Spinal cord (tissue), 10 donors: ENCODE results near the gene MYH3. TPM values are rescaled to one million over a fixed set of nuclear protein-coding genes. Genes with fewer than 3 reads are reported as not detected.

Experiments used
- DNase-seq, 6 donors: peaks; one replicate each; pipeline versions ENCODE4 v3.0.0 to v3.0.0-alpha.2; 2013 to 2015; ENCODE audit warnings: low spot score in 6 of 6, low read depth in 4 of 6
- H3K27ac ChIP-seq: one replicate; pipeline ENCODE4 v1.5.1; 2013; ENCODE audit warnings: low read depth, low read length, control low read depth
- H3K27me3 ChIP-seq: one replicate; pipeline ENCODE4 v1.6.1; 2013; ENCODE audit warnings: low read length; ENCODE audit not compliant: control insufficient read depth, insufficient read depth
- H3K36me3 ChIP-seq: one replicate; pipeline ENCODE4 v1.6.1; 2013; ENCODE audit warnings: low read length; ENCODE audit not compliant: control insufficient read depth, insufficient read depth
- H3K4me1 ChIP-seq: one replicate; pipeline ENCODE4 v1.6.1; 2013; ENCODE audit warnings: low read length; ENCODE audit not compliant: control insufficient read depth, insufficient read depth
- H3K4me3 ChIP-seq: one replicate; pipeline ENCODE4 v1.5.1; 2013; ENCODE audit warnings: low read depth, low read length, control low read depth
- H3K9me3 ChIP-seq: one replicate; pipeline ENCODE4 v1.6.1; 2013; ENCODE audit warnings: low read length; ENCODE audit not compliant: control insufficient read depth, insufficient read depth
- WGBS: methylation state at CpG from one replicate; pipeline ENCODE4 v1.1.5; 2013; ENCODE audit warnings: missing lambda C conversion rate; ENCODE audit not compliant: insufficient coverage; 5-methylcytosine and 5-hydroxymethylcytosine counted together
- polyA plus RNA-seq, 2 donors: library from polyadenylated mRNA; unstranded; fragments of 120-200 nt; gene quantifications; one replicate each; pipeline ENCODE4 v1.2.1, GENCODE V29; 2013; ENCODE audit not compliant: insufficient read length in 2 of 2
- total RNA-seq, 2 donors: library from RNA; depleted of rRNA in 1 of 2; stranded (reverse); fragments of 120-200 nt in 1 of 2; fragments of >200 nt in 1 of 2; gene quantifications; one replicate each; pipeline versions ENCODE4 v1.2.3 to v1.2.4, GENCODE V29; 2013 to 2014
- donor health status: healthy.

Gene MYH3
- total and polyA plus RNA-seq, 4 donors, result 3.2 to 17.9 (median 3.7) TPM

DNA sequence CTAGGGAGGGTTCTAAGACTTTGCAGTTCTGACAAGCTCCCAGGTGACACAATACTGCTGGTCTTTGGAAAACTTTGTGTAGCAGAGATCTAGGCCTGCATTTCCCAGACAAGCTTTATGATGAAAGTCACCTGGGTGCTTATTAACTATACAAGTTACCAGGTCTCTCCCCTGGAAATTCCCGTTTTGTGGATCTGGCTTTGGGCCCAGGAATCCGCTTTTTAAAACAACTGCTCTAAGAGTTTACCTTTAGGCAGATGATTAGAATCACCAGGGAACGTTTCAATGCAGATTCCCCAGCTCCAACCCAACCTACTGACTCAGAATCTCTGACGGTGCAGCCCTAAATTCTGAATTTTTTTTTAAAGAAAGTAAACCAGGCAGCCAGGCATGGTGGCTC, 36.3 kb downstream of the MYH3 start:
- no peak for DNase-seq
- Histone ChIP-seq H3K4me3 (no peak overlapping the region), H3K9me3 (no peaks in the 10 kb centered on the region), H3K36me3 (no peaks in the 10 kb centered on the region), H3K27ac (no peak overlapping the region), H3K4me1 (peaks cover 6% of the 10 kb centered on the region), H3K27me3 (no peaks in the 10 kb centered on the region)
- 86% methylated on average over 4 of the region's 4 CpGs for WGBS

DNA sequence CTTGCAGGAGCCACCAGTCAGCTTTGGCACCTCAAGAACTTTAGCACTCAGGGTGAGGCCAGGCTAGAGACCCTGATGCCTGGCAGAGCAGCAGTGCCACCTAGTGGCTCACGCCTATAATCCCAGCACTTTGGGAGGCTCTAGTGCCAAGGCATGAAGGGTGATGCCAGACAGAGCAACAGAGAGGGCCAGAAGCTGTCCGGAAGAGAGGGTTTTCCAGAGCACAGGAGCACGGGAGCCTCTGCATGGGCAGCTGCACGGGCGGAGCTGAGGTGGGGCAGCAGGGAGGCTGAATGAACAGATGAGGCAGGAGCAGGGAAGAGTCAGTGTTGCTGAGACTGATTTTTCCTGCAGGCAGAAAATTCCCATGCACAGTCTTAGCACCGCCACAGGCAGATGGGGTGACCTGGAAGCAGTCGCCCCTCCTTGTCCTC, 38.9 kb downstream of the MYH3 start:
- Histone ChIP-seq H3K36me3 (no peaks in the 10 kb centered on the region), H3K27ac (no peak overlapping the region), H3K4me3 (no peak overlapping the region), H3K27me3 (no peaks in the 10 kb centered on the region), H3K9me3 (no peaks in the 10 kb centered on the region), H3K4me1 (peaks cover 6% of the 10 kb centered on the region)
- DNase-seq, result peak; percentile 44 to 90 (median 58)
- 21% methylated on average over 7 of the region's 7 CpGs for WGBS

DNA sequence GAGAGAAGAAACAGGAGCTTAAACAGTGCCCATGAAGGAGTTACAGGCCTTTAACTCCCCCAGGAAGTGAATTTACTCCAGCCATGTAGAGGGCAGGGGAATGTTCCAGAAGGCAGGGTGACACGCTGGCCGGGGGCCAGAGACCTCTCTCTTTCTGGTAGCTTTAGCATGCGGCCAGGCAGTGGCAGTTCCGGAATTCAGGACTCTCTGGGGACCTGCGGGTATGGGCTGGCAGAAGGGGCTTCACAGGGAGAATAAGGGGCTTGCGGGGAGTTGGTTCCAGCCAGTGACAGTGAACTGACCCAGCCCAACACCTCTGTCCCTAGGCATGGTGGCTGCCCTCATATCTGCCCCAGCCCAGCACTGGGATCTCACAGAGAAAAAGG, 40.0 kb downstream of the MYH3 start:
- no peaks in the 10 kb centered on the region for H3K27me3 ChIP-seq
- no peaks in the 10 kb centered on the region for H3K36me3 ChIP-seq
- no peaks in the 10 kb centered on the region for H3K9me3 ChIP-seq
- peaks cover 6% of the 10 kb centered on the region for H3K4me1 ChIP-seq
- no peak for DNase-seq
- WGBS, result 81% methylated on average over 4 of the region's 6 CpGs
- no peak overlapping the region for H3K4me3 ChIP-seq
- H3K27ac ChIP-seq, result no peak overlapping the region

- Histone ChIP-seq H3K9me3 (no peaks in the 10 kb centered on the region), H3K36me3 (no peaks in the 10 kb centered on the region), H3K27ac (no peak overlapping the region), H3K27me3 (no peaks in the 10 kb centered on the region), H3K4me3 (no peak overlapping the region), H3K4me1 (peaks cover 6% of the 10 kb centered on the region)
- peak in 3 of 6 donors; percentile 13 to 77 (median 71) for DNase-seq
- WGBS, result 54% methylated on average over 7 of the region's 9 CpGs
These were observed 40.5 kb downstream of the MYH3 start for GRCh38 chr17:10616502-10617119.

- Histone ChIP-seq H3K27me3 (no peaks in the 10 kb centered on the region), H3K27ac (no peak overlapping the region), H3K36me3 (no peaks in the 10 kb centered on the region), H3K4me1 (peaks cover 6% of the 10 kb centered on the region), H3K9me3 (no peaks in the 10 kb centered on the region), H3K4me3 (no peak overlapping the region)
- peak; percentile 46 to 95 (median 72) for DNase-seq
- WGBS, result 74% methylated on average over 6 of the region's 6 CpGs
These were observed 42.5 kb downstream of the MYH3 start for GRCh38 chr17:10614536-10615155.

- Histone ChIP-seq H3K4me1 (peaks cover 6% of the 10 kb centered on the region), H3K4me3 (no peak overlapping the region), H3K27ac (no peak overlapping the region), H3K27me3 (no peaks in the 10 kb centered on the region), H3K36me3 (no peaks in the 10 kb centered on the region), H3K9me3 (no peaks in the 10 kb centered on the region)
- no peak for DNase-seq
- WGBS, result 85% methylated on average over 15 of the region's 16 CpGs
These were observed 43.2 kb downstream of the MYH3 start for GRCh38 chr17:10613775-10614513.

- no peak overlapping the region for H3K27ac ChIP-seq
- no peak for DNase-seq
- no peaks in the 10 kb centered on the region for H3K27me3 ChIP-seq
- WGBS, result 85% methylated on average over 4 of the region's 6 CpGs
- H3K36me3 ChIP-seq, result no peaks in the 10 kb centered on the region
- no peaks in the 10 kb centered on the region for H3K9me3 ChIP-seq
- no peak overlapping the region for H3K4me3 ChIP-seq
- peaks cover 2% of the 10 kb centered on the region for H3K4me1 ChIP-seq
These were observed 44.0 kb downstream of the MYH3 start for GRCh38 chr17:10612957-10613744.

DNA sequence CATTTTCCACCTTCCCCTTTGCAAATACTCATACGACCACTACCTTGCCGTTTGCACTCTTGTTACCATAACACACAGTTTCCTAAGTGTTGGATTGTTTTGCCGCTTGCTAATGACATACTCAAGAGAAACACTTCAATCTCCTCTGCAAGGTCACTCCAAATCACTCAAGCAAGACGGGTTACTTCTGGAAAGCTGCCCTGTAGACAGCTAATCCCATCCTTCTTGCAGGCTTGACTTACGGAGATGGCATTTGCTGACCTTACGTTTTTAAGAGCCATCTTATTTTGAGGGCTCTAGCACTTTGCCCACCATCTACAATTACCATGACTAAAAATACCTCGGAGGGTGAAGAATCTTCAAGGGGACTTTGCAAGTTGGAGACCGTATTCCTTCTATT, 46.2 kb downstream of the MYH3 start:
- Histone ChIP-seq H3K27me3 (no peaks in the 10 kb centered on the region), H3K4me1 (no peaks in the 10 kb centered on the region), H3K4me3 (no peak overlapping the region), H3K27ac (no peak overlapping the region), H3K36me3 (no peaks in the 10 kb centered on the region), H3K9me3 (no peaks in the 10 kb centered on the region)
- WGBS, result 92% methylated on average over 8 of the region's 8 CpGs
- DNase-seq, result no peak

GRCh38 chr17:10608244-10608643, 48.9 kb downstream of the MYH3 start:
- Histone ChIP-seq H3K9me3 (no peaks in the 10 kb centered on the region), H3K27ac (no peak overlapping the region), H3K36me3 (no peaks in the 10 kb centered on the region), H3K4me3 (no peak overlapping the region), H3K27me3 (no peaks in the 10 kb centered on the region), H3K4me1 (no peaks in the 10 kb centered on the region)
- DNase-seq, result peak in 1 of 6 donors; percentile 70
- 73% methylated on average over 3 of the region's 5 CpGs for WGBS
